ENCODE results near the gene LIPC. TPM values are rescaled to one million over a fixed set of nuclear protein-coding genes. Genes with fewer than 3 reads are reported as not detected.
"Not testable (repeated sequence)": the region's sequence is repeated elsewhere in the genome, so short reads cannot be mapped to it uniquely, and the experiment has no call there.

LIPC gene
- total RNA-seq, 1 donor from 2014 or later: 1.0 TPM

DNA sequence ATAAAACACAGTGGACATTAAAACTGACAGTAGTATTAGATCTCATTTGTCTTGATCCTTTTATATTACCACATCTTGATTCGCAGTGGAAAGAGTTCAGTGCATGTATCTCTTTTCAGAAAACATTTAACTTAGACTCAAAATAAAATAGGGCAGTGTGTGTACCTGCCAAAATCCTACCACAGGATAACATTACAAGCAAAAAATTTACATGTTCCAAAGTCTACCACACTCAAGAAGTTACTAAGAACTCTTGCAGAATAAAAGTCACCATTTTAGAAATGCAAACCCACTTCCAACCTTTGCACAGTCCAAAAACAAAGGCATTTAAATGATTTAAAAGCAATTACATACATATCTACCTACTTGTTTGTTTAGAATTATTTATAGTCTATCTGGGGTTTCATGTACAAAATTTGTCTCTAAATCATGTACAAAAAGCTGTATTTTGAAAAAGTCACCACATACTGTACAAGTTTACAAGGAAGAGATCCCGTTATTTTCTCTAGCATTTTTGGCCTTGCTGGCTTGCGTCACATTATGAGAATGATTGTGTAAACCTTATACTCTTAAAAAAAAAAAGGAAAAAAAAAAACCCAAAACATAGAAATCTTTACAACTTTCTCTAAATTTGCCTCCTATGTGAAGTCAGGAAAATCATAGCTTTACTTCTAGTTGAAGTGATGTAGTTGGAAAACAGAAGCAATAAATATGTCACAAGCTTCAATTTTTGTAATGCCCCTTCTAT is 163.9 kb downstream of the LIPC start:
- H3K36me3 ChIP-seq: peaks cover 16% of the 10 kb centered on the region
- H3K4me3 ChIP-seq: no peak overlapping the region
- ATAC-seq (no peak), DNase-seq (no peak)
- TF ChIP-seq, protein P1, sequence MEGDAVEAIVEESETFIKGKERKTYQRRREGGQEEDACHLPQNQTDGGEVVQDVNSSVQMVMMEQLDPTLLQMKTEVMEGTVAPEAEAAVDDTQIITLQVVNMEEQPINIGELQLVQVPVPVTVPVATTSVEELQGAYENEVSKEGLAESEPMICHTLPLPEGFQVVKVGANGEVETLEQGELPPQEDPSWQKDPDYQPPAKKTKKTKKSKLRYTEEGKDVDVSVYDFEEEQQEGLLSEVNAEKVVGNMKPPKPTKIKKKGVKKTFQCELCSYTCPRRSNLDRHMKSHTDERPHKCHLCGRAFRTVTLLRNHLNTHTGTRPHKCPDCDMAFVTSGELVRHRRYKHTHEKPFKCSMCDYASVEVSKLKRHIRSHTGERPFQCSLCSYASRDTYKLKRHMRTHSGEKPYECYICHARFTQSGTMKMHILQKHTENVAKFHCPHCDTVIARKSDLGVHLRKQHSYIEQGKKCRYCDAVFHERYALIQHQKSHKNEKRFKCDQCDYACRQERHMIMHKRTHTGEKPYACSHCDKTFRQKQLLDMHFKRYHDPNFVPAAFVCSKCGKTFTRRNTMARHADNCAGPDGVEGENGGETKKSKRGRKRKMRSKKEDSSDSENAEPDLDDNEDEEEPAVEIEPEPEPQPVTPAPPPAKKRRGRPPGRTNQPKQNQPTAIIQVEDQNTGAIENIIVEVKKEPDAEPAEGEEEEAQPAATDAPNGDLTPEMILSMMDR (IDR thresholded peaks at IDR 0.05): no peak
- H3K4me1 ChIP-seq: no peaks in the 10 kb centered on the region
- H3K27ac ChIP-seq: no peak overlapping the region
- no peaks in the 10 kb centered on the region for H3K27me3 ChIP-seq (ENCODE audit: low read depth)
- H3K9me3 ChIP-seq: no peaks in the 10 kb centered on the region
- intact Hi-C loops (cut with DNase I): no loop called here

DNA sequence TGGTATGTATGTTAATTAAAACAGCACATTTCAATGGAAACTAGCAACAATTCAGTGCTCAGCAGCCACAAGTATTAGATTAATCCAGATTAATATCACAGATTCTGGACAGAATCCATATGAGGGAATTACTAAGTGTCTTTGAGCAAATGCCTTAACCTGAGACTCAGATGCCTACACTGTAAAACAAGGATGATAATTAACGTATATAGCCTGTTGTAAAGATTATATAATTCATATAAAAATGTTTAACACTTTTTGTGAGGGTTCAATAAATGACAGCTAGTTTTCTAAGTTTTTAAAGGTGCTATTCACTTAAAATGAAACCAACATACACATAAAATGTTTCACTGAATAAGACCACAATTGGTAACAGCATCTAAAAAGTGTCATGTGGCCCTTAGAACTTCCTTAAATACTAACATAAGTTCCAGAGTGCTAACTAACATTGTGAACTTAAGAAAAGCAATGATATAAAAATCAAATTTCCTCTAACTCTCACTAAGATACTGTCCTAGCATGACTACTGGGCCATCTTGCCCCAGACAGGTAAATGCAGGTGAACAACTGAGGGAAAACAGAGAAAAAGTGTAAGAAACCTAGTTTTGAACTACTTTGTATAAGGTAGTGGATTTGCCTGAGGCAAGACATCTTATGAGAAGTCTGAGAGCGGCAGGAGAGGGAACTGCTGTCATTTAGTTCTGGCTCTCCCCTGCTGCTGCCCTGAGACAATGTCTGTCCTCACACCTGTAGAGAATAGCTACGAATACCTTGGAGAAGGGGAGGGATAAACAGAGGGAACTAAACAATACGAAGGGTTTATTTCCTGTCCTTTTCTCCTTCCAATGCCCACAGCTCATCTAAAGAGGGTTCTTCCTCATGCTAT is 166.4 kb downstream of the LIPC start:
- H3K36me3 ChIP-seq: peaks cover 16% of the 10 kb centered on the region
- no peak for DNase-seq
- peak in 1 of 2 donors; percentile 9 for ATAC-seq
- TF ChIP-seq, protein P1 (IDR thresholded peaks at IDR 0.05): no peak
- H3K4me1 ChIP-seq: no peaks in the 10 kb centered on the region
- no peaks in the 10 kb centered on the region for H3K9me3 ChIP-seq
- intact Hi-C loops (cut with DNase I): no loop called here
- no peaks in the 10 kb centered on the region for H3K27me3 ChIP-seq (ENCODE audit: low read depth)
- no peak overlapping the region for H3K27ac ChIP-seq
- H3K4me3 ChIP-seq: no peak overlapping the region

DNA sequence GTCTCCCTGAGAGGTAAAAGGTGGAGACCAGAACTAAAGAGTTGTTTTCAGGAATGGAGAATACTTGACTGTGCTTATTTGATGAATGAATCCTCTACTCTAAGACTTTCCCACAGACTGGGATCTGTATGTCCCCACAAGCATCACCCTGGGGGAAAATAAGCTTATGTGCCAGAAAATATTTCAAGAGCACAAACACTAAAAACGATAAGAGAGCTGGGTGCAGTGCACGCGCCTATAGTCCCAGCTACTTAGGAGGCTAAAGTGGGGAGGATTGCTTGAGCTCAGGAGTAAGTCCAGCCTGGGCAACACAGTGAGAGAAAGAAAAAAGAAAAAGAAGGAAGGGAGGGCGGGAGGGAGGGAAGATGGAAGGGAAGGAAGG is 167.0 kb downstream of the LIPC start:
- ATAC-seq (peak in 1 of 2 donors; percentile 59), DNase-seq (no peak)
- no peak overlapping the region for H3K27ac ChIP-seq
- H3K9me3 ChIP-seq: no peaks in the 10 kb centered on the region
- intact Hi-C loops (cut with DNase I): no loop called here
- no peaks in the 10 kb centered on the region for H3K4me1 ChIP-seq
- H3K36me3 ChIP-seq: peaks cover 17% of the 10 kb centered on the region
- TF ChIP-seq, protein P1 (IDR thresholded peaks at IDR 0.05): no peak
- H3K4me3 ChIP-seq: no peak overlapping the region
- H3K27me3 ChIP-seq (ENCODE audit: low read depth): no peaks in the 10 kb centered on the region

DNA sequence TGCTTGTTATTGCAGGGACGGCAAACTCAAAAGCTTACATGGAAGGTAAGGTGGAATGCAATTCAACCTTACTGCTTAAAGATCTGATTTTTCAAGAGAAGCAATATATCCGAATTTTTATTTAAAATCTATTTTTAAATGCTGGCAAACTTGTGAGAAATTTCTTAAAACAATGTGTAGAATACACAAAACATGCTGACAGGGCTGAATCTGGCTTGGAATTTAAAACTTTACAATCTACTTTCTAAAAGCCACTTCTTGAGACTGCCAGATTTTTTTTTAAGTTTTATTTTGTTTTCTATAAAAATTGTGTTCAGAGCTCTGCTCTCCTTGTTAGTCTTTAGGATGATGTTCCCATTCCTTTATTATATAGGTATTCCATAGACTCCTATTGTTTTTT is 171.0 kb downstream of the LIPC start:
- TF ChIP-seq, protein P1 (IDR thresholded peaks at IDR 0.05): no peak
- H3K9me3 ChIP-seq: no peaks in the 10 kb centered on the region
- intact Hi-C loops (cut with DNase I): no loop called here
- H3K27me3 ChIP-seq (ENCODE audit: low read depth): no peaks in the 10 kb centered on the region
- H3K4me3 ChIP-seq: no peak overlapping the region
- peaks cover 14% of the 10 kb centered on the region for H3K36me3 ChIP-seq
- no peak overlapping the region for H3K27ac ChIP-seq
- no peak for ATAC-seq
- no peak for DNase-seq
- H3K4me1 ChIP-seq: no peaks in the 10 kb centered on the region

DNA sequence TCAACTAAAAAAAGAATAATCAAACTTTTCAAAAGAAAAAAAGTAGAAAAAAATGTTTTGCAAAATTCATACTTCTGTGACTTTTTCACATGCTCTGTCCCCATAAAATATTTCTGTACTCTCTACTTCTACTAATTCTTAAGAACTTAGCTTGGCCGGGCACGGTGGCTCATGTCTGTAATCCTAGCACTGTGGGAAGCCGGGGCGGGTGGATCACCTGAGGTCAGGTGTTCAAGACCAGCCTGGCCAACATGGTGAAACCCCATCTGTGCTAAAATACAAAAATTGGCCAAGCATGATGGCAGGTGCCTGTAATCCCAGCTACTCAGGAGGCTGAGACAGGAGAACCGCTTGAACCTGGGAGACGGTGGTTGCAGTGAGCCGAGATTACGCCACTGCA is 172.1 kb downstream of the LIPC start:
- H3K27me3 ChIP-seq (ENCODE audit: low read depth); H3K4me1 ChIP-seq; H3K4me3 ChIP-seq; H3K27ac ChIP-seq; H3K9me3 ChIP-seq; ATAC-seq; DNase-seq; intact Hi-C loops (cut with DNase I): not testable (repeated sequence)
- H3K36me3 ChIP-seq: peaks cover 17% of the 10 kb centered on the region
